ENCODE data around the gene RNASE11. TPM values are rescaled to one million over a fixed set of nuclear protein-coding genes. Genes with fewer than 3 reads are reported as not detected.
"Not testable (repeated sequence)": the region's sequence is repeated elsewhere in the genome, so short reads cannot be mapped to it uniquely, and the experiment has no call there.

The RNASE11 gene
- polyA plus RNA-seq, 3 donors, result not detected

- DNase-seq, result no peak
Measured at GRCh38 chr14:20614038-20614840, 26.4 kb upstream of the RNASE11 start.

GRCh38 chr14:20613094-20614037, 25.6 kb upstream of the RNASE11 start:
- DNase-seq, result peak; percentile 92

DNA sequence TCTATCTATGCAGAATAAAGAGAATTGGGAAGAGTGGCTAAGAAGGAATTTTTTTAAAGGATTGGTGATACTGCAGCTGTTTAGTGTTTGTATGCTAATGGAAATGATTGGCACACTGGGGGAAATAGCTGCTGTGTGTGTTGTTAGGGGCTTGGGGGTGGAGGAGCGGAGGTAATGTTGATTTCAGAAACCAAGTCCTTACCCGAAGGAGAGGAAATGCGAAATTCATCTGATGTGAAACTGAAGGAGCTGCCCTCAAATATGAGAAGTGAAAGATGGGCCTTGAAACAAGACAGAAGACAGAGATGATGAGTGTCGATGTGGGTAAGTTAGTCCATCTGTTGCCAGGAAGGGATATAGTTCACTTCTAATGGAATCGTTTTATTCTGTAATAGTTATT, 24.6 kb upstream of the RNASE11 start:
- DNase-seq, result no peak

- DNase-seq, result no peak
Measured at GRCh38 chr14:20611277-20611676, 23.5 kb upstream of the RNASE11 start.

DNA sequence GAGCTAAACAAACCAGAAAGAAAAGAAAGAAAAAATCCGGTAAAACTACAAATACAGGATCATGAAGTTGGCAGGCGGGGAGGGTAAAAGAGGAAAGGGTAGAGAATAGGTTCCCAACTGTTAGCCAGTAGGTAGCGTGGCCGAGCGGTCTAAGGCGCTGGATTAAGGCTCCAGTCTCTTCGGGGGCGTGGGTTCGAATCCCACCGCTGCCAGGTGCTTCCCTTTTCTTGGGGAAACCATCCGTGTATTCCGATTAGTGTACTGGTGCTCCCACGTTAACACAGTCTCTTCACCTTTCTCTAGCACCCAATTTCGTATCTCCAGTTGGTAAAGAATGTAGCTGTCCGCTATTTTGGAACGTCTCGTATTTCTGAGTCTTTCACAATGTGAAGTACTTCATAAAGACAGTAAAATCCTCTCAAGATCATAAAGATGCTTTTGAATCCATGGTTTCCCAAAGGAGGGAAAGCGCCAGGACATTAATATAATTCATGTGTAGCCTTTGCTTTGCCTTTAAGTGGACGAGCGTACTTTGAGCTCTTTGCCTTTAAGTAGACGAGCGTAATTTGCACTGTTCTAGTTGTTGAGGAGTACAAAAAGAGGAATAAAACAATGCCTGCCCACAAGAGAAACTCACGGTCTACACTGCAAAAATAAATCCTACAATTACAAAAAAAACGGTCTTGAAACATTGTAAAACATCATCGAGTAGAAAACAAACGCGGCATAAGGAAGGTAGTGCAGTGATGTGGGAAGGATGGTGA, 22.4 kb upstream of the RNASE11 start:
- peak; percentile 51 for DNase-seq

GRCh38 chr14:20609215-20610001, 21.6 kb upstream of the RNASE11 start:
- DNase-seq, result peak; percentile 90

DNA sequence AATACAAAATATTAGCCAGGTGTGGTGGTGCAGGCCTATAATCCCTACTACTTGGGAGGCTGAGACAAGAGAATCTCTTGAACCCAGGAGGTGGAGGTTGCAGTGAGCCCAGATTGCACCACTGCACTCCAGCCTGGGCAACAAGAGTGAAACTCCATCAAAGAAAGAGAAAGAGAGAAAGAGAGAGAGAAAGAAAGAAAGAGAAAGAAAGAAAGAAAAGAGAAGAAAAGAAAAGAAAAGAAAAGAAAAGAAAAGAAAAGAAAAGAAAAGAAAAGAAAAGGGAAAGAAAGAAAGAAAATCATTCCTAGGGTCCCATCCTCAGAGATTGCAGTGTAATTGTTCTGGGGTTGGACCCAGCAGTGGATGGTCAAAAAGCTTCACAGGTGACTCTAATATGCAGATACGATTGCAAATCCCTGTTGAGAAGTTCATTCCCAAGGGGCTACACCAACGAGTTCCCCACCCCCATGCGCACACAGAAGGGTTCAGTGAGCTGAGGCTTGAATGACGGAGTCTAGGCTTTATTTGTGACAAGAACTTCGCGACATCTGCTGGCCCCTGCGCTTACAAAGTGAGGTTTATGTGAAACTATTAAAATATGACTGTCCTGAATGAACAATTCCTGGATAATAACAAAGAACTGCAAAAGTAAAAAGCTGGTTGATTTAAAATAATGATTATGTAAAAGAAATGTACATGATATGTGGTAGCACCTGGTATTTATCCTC, 20.7 kb upstream of the RNASE11 start:
- DNase-seq, result no peak

DNA sequence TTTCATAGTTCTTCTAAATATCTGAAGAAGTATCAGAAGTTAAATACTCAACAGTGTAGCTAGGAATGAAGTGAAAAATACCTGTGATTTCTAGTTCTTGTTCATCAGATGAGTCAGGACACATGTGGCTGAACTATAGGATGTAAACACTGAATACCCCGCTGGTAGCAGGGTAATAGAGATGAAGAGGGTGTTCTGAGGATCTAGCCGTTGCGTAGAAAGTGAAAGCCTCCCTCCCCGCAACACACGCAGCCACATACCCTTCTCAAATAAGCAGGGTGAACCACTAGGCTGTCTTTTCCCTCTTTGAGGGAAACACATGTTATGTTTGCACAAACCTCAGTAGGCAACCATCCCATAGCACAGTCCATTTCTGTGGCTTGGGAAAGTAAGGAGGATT, 19.8 kb upstream of the RNASE11 start:
- no peak for DNase-seq

- no peak for DNase-seq
Measured at GRCh38 chr14:20606902-20607242, 19.1 kb upstream of the RNASE11 start.

- DNase-seq, result no peak
Measured at GRCh38 chr14:20606190-20606901, 18.5 kb upstream of the RNASE11 start.

- DNase-seq, result no peak
Measured at GRCh38 chr14:20603813-20604690, 16.3 kb upstream of the RNASE11 start.

DNA sequence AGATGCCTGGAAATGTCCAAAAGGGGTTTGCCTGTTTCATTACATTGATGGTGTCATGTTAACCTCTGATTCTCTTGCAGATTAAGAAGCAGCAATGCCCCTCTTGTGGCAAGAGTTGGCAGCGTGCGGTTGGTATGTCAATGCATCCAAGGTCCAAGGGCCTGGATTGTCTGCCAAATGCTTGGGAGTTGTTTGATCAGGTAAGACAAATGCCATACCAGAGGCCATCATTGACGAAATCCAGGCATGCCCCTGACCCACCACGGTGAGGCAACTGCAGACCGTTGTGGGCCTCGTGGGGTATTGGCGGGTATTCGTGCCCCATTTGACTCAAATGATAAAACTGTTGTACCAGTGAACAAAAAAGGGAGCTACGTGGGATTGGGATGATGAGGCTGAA, 14.8 kb upstream of the RNASE11 start:
- no peak for DNase-seq

DNA sequence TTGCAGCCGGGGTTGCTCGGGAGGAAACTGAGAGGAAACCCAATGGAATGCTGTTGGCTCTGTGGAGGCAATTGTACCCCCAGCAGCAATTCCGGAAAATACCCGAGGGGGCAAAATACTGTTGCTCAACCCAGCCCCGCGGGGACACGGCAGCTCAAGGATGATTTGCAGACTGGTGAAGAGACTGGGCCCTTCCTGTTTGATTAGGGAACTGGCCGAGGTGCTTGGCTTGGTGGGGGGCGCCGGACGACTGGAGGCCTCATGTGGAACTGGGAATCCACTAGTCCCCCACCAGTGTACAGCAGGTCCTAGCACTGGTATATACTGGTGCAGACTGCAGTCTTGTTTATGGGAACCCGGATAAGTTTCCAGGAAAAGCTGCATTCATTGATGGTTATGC, 13.7 kb upstream of the RNASE11 start:
- DNase-seq, result no peak

DNA sequence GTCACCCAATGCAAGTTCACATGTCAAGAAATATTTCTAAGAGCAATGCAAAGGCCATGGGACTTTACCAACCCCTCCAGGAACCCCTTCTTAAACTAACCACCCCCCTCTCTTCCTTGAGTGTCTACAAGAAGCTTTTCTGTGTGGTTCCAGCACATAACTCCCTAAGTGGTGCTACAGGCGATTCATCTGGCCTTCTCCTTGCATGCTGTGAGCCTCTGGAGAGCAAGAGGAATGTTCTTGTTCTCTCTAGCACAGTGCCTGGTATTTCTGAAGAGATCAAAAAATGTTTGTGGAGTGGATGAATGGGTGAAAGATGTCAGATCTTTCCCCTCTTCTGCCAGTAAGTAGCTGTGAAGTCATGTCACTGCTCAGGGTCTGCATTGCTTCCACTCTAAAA, 9.3 kb upstream of the RNASE11 start:
- no peak for DNase-seq

- DNase-seq, result not testable (repeated sequence)
Measured at GRCh38 chr14:20595726-20596125, 7.9 kb upstream of the RNASE11 start.

DNA sequence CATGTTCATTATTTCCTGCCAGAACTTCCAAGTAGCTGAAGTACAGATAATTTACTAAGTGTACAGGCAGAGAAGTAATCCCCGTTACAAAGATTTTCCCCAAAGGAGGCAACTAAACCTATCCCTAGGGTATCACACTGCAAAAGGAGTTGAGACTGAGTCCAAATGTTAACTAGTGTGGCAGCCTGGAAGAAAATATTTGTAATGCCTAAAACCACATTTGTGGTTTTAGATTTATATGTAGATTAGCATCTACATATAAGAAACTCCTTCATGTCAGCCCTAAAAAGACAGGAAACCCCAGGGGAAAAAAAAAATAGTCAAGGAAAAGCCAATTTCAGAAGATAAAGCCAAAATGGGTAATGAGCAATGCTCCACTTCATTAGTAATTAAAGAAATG, 4.8 kb upstream of the RNASE11 start:
- no peak for DNase-seq

DNA sequence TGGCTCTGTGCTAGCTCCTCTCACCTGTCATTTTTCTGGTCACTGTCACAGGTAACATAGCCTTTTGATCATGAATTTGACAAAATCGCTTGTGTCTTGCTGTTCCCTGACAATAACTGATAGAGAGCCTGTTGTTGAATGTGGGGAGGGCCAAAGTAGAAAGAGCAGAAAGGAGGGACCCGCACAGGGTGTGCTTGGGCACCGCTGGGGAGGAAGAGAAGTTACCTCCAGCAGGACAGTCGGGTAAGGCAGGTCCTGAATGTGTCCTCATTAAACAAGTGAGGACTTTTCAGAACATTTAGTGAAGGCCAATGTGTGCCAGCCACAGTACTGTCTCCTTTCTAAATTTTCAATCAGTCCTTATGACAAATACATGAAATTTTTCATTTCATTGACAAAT, 3.4 kb upstream of the RNASE11 start, which contains the start of gene RNASE12:
Gene RNASE12 (minus strand): TSS at position 142 of the 400 bp plus-strand sequence. CDS start 653 bp downstream, outside the sequence.
- DNase-seq, result no peak

GRCh38 chr14:20583908-20584307, 3.9 kb downstream of the RNASE11 start:
- no peak for DNase-seq

GRCh38 chr14:20583142-20583541, 4.7 kb downstream of the RNASE11 start:
- DNase-seq, result no peak
